SJCRH30 (cell line): Measurements from ENCODE around the gene GLS. TPM values are rescaled to one million over a fixed set of nuclear protein-coding genes. Genes with fewer than 3 reads are reported as not detected.

Experiments used
- total RNA-seq: library from RNA; depleted of rRNA; stranded (reverse); fragments of >200 nt; shearing (Covaris generic); gene quantifications from 2 replicates; pipeline ENCODE4 v1.2.3, GENCODE V29; 2014; rRNA removed

GLS gene
- total RNA-seq, 1 experiment from 2014 or later, result 283 TPM

Other genes with a start within 250 kb of the GLS start
- 130 and 137 TPM in 2 replicates for gene NAB1, start 231.7 kb upstream of the GLS start, total RNA-seq
- 130 and 135 TPM in 2 replicates for gene STAT1, start 133.3 kb downstream of the GLS start, total RNA-seq